Measurements from ENCODE around the gene ROR1. TPM values are rescaled to one million over a fixed set of nuclear protein-coding genes. Genes with fewer than 3 reads are reported as not detected.
A peak's percentile ranks its signal among the peaks of the same experiment; 100 is the strongest.

Gene ROR1
- polyA plus RNA-seq, 1 of the 3 experiments (the other 2 are of a cell fraction) = 4.0 TPM

DNA sequence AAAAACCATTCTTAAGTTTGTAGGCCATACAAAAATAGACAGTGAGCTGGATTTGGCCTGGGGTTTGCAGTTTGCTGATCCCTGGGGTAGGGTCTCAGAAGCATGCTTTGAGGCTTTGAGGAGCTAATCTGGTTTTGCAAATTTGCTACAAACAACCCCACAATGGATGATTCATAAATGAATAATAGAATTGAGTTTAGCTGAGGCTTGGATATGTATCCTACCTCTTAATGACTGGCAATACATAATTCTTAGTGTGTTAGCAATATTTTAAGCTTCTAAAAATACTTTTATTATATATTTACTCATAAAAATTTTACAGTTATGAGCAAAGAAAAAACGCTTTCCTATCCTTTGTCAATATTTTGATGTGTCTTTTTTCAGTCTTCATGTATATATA is 50.6 kb downstream of the ROR1 start:
- H4K20me1 ChIP-seq (ENCODE audit: insufficient read depth) = no peaks in the 10 kb centered on the region
- POLR2A ChIA-PET = no interaction called here
- no peaks in the 10 kb centered on the region for H3K79me2 ChIP-seq (ENCODE audit: insufficient read depth)
- no peaks in the 10 kb centered on the region for H3K27me3 ChIP-seq (ENCODE audit: insufficient read depth)
- 38% methylated on average over 1 of the region's 1 CpG for WGBS (ENCODE audit: low lambda C conversion rate)
- peaks cover 6 to 21% of the 10 kb centered on the region in 2 experiments; a peak in 3 of 4 replicates for H3K4me1 ChIP-seq (ENCODE audit: control insufficient read depth in 1 of 2, insufficient read depth in 2 of 2, low read depth in 1 of 2, low read length in 1 of 2)
- H3K27ac ChIP-seq (ENCODE audit: low read depth in 2 of 2, low read length in 1 of 2) = no peak overlapping the region
- H3K36me3 ChIP-seq (replicated peaks in 1 of 2; ENCODE audit: control insufficient read depth in 1 of 2, insufficient read depth in 2 of 2, low read length in 1 of 2) = no peaks in the 10 kb centered on the region
- H2AFZ ChIP-seq (ENCODE audit: low read depth) = no peak overlapping the region
- DNase-seq = no peak
- no peaks in the 10 kb centered on the region for H3K9me2 ChIP-seq
- no peak overlapping the region for H3K4me3 ChIP-seq (ENCODE audit: low read depth in 2 of 2, low read length in 1 of 2)
- no peak overlapping the region for H3K9ac ChIP-seq
- TF ChIP-seq RAD21 (IDR thresholded peaks at IDR 0.05; ENCODE audit: low read length) = no peak
- no peak for TF ChIP-seq RCOR1 (IDR thresholded peaks at IDR 0.05; ENCODE audit: low read length)
- no peak for TF ChIP-seq POLR2AphosphoS5 (IDR thresholded peaks at IDR 0.05; ENCODE audit: low read depth, low read length)
- no peak for TF ChIP-seq ELF1 (IDR thresholded peaks at IDR 0.05)
- no peak for TF ChIP-seq FOXJ3 (CRISPR knock-in tag; IDR thresholded peaks at IDR 0.05)
- TF ChIP-seq JUND (IDR thresholded peaks at IDR 0.05) = 0 out of 2 replicates have a peak, but pooled peaks have one; percentile 15
- TF ChIP-seq TEAD4 (IDR thresholded peaks at IDR 0.05; ENCODE audit: borderline replicate concordance, insufficient read depth) = no peak
- no peak for TF ChIP-seq TCF12 (IDR thresholded peaks at IDR 0.05)
- peak; percentile 32; the same call in 1 of the 2 replicates for TF ChIP-seq FOSL2 (IDR thresholded peaks at IDR 0.05; ENCODE audit: borderline replicate concordance, low read depth)
- H3F3A ChIP-seq (replicated peaks; ENCODE audit: insufficient read depth) = no peaks in the 10 kb centered on the region
- CTCF ChIA-PET = interaction anchor here (1.6 kb wide), 1 partner anchor 11 kb away, joined by 4 read pairs; no protein-coding TSS in a partner anchor
- H3K4me2 ChIP-seq = no peak overlapping the region
- no peaks in the 10 kb centered on the region for H3K9me3 ChIP-seq

DNA sequence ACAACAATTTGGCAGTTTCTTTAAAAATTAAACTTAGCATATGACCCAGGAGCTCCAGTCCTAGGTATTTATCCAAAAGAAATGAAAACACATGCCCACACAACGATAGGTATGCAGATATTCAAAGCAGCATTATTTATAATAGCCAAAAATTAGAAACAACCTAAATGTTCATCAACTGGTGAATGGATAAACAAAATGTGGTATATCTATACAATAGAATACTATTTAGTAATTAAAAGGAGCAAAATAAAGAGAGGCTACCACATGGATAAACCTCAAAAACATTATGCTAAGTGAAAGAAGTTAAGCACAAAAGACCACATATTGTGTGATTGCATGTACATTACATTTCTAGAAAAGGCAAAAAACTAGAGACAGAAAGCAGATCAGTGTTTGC is 51.3 kb downstream of the ROR1 start:
- TF ChIP-seq CHD2 (IDR thresholded peaks at IDR 0.05; ENCODE audit: low read length, partially characterized antibody) (no peak), YY1 (IDR thresholded peaks at IDR 0.05; ENCODE audit: low read depth) (no peak), GABPA (IDR thresholded peaks at IDR 0.05; ENCODE audit: low read depth) (no peak), TAF1 (IDR thresholded peaks at IDR 0.05; ENCODE audit: borderline replicate concordance, low read depth, low read length) (no peak), JUND (IDR thresholded peaks at IDR 0.05) (no peak), RAD21 (IDR thresholded peaks at IDR 0.05; ENCODE audit: low read length) (no peak), FOXJ3 (CRISPR knock-in tag; IDR thresholded peaks at IDR 0.05) (no peak), RFX5 (IDR thresholded peaks at IDR 0.05; ENCODE audit: low read length) (no peak), POLR2AphosphoS5 (IDR thresholded peaks at IDR 0.05; ENCODE audit: low read depth, low read length) (no peak), EZH2phosphoT487 (IDR thresholded peaks at IDR 0.05; ENCODE audit: borderline replicate concordance, low read depth) (no peak), GATA2 (CRISPR knock-in tag; IDR thresholded peaks at IDR 0.05) (no peak), SIN3A (IDR thresholded peaks at IDR 0.05; ENCODE audit: borderline replicate concordance, low read depth, low read length) (no peak), FOXM1 (IDR thresholded peaks at IDR 0.05; ENCODE audit: low read depth) (no peak)
- TF ChIP-seq, protein P1, sequence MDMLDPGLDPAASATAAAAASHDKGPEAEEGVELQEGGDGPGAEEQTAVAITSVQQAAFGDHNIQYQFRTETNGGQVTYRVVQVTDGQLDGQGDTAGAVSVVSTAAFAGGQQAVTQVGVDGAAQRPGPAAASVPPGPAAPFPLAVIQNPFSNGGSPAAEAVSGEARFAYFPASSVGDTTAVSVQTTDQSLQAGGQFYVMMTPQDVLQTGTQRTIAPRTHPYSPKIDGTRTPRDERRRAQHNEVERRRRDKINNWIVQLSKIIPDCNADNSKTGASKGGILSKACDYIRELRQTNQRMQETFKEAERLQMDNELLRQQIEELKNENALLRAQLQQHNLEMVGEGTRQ (IDR thresholded peaks at IDR 0.05; ENCODE audit: borderline replicate concordance, low read depth, low read length) = no peak
- TF ChIP-seq, protein P2, sequence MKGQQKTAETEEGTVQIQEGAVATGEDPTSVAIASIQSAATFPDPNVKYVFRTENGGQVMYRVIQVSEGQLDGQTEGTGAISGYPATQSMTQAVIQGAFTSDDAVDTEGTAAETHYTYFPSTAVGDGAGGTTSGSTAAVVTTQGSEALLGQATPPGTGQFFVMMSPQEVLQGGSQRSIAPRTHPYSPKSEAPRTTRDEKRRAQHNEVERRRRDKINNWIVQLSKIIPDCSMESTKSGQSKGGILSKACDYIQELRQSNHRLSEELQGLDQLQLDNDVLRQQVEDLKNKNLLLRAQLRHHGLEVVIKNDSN (IDR thresholded peaks at IDR 0.05; ENCODE audit: borderline replicate concordance, low read depth) = no peak
- TF ChIP-seq, protein P3, sequence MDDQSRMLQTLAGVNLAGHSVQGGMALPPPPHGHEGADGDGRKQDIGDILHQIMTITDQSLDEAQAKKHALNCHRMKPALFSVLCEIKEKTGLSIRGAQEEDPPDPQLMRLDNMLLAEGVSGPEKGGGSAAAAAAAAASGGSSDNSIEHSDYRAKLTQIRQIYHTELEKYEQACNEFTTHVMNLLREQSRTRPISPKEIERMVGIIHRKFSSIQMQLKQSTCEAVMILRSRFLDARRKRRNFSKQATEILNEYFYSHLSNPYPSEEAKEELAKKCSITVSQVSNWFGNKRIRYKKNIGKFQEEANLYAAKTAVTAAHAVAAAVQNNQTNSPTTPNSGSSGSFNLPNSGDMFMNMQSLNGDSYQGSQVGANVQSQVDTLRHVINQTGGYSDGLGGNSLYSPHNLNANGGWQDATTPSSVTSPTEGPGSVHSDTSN (IDR thresholded peaks at IDR 0.05) = no peak
- TF ChIP-seq, protein P4, sequence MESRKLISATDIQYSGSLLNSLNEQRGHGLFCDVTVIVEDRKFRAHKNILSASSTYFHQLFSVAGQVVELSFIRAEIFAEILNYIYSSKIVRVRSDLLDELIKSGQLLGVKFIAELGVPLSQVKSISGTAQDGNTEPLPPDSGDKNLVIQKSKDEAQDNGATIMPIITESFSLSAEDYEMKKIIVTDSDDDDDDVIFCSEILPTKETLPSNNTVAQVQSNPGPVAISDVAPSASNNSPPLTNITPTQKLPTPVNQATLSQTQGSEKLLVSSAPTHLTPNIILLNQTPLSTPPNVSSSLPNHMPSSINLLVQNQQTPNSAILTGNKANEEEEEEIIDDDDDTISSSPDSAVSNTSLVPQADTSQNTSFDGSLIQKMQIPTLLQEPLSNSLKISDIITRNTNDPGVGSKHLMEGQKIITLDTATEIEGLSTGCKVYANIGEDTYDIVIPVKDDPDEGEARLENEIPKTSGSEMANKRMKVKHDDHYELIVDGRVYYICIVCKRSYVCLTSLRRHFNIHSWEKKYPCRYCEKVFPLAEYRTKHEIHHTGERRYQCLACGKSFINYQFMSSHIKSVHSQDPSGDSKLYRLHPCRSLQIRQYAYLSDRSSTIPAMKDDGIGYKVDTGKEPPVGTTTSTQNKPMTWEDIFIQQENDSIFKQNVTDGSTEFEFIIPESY (IDR thresholded peaks at IDR 0.05; ENCODE audit: borderline replicate concordance, low read depth) = no peak
- Histone ChIP-seq H3K36me3 (replicated peaks in 1 of 2; ENCODE audit: control insufficient read depth in 1 of 2, insufficient read depth in 2 of 2, low read length in 1 of 2) (no peaks in the 10 kb centered on the region), H4K20me1 (ENCODE audit: insufficient read depth) (no peaks in the 10 kb centered on the region), H2AFZ (ENCODE audit: low read depth) (no peak overlapping the region), H3K4me3 (ENCODE audit: low read depth in 2 of 2, low read length in 1 of 2) (no peak overlapping the region), H3F3A (replicated peaks; ENCODE audit: insufficient read depth) (no peaks in the 10 kb centered on the region), H3K9me3 (no peaks in the 10 kb centered on the region), H3K27me3 (ENCODE audit: insufficient read depth) (no peaks in the 10 kb centered on the region), H3K27ac (ENCODE audit: low read depth in 2 of 2, low read length in 1 of 2) (no peak overlapping the region), H3K9me2 (no peaks in the 10 kb centered on the region), H3K79me2 (ENCODE audit: insufficient read depth) (no peaks in the 10 kb centered on the region), H3K9ac (no peak overlapping the region), H3K4me1 (ENCODE audit: control insufficient read depth in 1 of 2, insufficient read depth in 2 of 2, low read depth in 1 of 2, low read length in 1 of 2) (peaks cover 6 to 21% of the 10 kb centered on the region in 2 experiments; a peak in 3 of 4 replicates), H3K4me2 (no peak overlapping the region)
- WGBS (ENCODE audit: low lambda C conversion rate) = 90% methylated on average over 1 of the region's 1 CpG
- CTCF ChIA-PET = interaction anchor here (1.6 kb wide), 1 partner anchor 10 kb away, joined by 4 read pairs; no protein-coding TSS in a partner anchor
- no peak for DNase-seq
- POLR2A ChIA-PET = no interaction called here
